Epithelial cell of proximal tubule (primary cell): ENCODE data around the gene GSE1. TPM values are rescaled to one million over a fixed set of nuclear protein-coding genes. Genes with fewer than 3 reads are reported as not detected.
A peak's percentile ranks its signal among the peaks of the same experiment; 100 is the strongest.

ENCODE experiments used
- DNase-seq: peaks from one replicate; pipeline ENCODE4 v3.0.0-alpha.2; 2011; ENCODE audit warnings: low read depth
- H3K4me3 ChIP-seq: 2 replicates; pipeline ENCODE4 v1.5.1; 2011; ENCODE audit warnings: low read depth, mild to moderate bottlenecking, low read length
- total RNA-seq: library from RNA; depleted of rRNA; stranded (reverse); fragments of >200 nt; gene quantifications from 2 replicates; pipeline ENCODE4 v1.2.3, GENCODE V29; 2015
- TF ChIP-seq, protein P1 (sequence below): conservative IDR thresholded peaks from 2 replicates; pipeline ENCODE4 v1.5.1; 2012; ENCODE audit warnings: low read depth, mild to moderate bottlenecking, low read length

GSE1 gene
- total RNA-seq, 1 donor from 2014 or later: 41.9 TPM

DNA sequence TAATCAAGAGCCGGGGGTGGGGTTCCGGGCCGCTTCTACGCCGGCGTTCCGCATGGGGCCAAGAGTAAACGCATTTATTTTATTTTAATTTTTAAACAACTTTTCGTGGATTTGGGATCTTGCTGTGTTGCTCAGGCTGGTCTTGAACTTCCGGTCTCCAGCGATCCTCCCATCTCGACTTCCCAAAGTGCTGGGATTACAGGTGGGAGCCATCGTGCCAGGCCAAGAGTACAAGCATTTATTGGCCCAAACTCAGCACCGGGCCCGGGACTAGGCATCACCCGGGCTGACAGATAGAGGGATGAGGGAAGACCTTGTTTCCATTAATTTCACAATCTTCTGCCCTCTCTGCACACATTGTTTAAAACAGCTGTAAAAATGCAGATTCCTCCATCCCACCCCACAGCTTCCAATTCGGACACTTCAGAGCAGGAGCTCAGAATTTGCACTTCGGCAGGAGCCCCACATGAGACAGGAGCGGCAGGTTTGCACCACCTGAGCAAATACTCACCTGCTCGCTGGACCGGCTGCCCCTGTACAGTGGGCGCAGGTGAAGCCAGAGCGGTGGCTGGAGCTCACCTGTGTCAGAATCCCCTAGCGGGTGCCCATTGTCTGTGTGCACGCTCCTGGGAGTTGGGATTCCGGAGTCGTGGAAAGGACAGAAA, 76.3 kb downstream of the GSE1 start:
- TF ChIP-seq, protein P1, sequence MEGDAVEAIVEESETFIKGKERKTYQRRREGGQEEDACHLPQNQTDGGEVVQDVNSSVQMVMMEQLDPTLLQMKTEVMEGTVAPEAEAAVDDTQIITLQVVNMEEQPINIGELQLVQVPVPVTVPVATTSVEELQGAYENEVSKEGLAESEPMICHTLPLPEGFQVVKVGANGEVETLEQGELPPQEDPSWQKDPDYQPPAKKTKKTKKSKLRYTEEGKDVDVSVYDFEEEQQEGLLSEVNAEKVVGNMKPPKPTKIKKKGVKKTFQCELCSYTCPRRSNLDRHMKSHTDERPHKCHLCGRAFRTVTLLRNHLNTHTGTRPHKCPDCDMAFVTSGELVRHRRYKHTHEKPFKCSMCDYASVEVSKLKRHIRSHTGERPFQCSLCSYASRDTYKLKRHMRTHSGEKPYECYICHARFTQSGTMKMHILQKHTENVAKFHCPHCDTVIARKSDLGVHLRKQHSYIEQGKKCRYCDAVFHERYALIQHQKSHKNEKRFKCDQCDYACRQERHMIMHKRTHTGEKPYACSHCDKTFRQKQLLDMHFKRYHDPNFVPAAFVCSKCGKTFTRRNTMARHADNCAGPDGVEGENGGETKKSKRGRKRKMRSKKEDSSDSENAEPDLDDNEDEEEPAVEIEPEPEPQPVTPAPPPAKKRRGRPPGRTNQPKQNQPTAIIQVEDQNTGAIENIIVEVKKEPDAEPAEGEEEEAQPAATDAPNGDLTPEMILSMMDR: no peak
- peak overlapping the region; percentile 44 for H3K4me3 ChIP-seq
- DNase-seq: no peak

DNA sequence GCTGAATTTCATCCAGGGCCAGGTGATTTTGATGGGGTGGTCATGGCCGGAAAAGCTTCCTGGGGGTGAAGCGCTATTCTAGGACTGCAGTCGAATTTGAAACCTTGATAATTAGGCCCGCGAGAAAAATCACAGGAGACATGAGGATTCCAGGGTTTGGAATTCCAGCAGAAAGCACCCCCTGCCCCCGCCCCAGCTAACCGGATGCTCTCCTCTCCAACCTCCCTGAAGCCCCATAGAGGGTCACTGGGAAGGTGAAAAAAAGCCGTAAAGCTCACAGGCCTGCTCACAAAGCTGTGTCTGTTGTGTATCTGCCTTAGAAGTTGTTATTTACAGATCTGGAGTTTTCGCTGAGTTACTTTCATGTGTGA, 76.8 kb downstream of the GSE1 start:
- TF ChIP-seq, protein P1: no peak
- no peak for DNase-seq
- no peak overlapping the region for H3K4me3 ChIP-seq

DNA sequence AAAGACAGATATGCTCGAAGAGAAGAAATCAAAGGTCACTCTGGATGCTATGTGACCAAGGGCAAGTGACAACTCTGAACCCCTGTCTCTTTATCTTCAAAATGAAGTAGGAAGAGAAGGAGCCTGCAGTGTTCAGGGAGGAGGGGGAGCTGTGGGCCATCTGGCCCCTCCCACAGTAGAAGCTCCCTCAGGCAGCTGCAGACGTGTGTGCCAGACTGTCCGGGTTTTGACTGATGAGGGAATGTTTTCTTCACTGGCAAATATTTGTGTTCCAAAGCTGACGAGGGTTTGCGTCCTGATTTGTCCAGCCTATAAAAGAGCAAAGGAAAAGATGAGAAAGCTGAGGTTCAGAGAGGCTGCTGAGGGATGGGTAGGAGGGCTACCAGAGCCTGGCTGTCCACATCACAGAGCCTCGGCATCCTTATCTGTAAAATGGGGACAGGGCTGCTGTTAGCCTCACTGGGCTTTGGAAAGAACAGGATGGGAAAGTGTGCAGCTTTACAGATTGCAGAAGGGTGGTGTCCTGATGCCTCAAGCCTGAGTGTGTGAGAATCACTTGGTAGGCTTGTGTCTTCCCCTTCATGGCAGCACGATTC, 77.4 kb downstream of the GSE1 start:
- TF ChIP-seq, protein P1: no peak
- H3K4me3 ChIP-seq: no peak overlapping the region
- no peak for DNase-seq

DNA sequence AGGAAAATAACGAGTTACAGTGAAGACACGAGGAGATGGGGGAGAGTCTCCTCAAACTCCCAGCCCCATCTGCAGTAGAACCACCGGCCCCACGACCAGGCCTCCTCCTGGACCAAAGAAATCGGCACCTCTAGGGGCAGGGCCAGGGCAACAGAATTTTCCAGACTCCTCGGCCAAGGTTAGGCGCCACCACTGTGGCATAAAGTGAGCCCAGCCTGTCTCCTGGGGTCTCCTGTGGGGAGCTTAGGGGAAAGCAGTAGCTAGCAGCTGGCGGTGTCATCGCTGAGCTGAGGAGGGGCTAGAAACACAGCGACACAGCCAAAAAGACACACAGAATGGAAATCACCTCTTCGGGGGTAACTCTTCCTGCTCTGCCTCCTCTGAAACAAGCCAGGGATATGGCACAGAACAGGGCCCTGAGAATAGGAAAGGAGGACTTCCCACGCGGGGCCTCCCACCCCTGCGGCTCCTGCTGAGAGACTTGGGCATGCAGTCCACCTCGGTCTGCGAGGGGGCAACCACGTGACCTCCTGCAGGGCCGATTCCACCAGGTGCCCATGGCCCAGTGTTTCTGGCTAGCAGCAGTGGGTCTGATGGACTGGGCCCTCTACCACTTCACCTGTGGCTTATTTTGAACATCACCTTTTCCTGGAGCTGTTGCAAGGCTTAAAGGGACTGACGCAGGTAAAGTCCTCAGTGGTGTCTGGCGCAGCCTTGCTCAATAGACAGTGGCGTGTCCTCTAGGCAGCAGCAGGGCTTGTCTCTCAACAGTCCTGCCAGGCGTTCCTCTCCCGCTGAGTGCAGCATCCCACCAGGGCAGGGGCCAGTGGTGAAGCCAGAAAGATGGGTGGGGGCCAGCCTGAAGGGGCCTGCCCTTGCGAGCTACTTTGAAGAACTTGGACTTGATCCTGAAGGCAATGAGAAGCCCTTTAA, 82.3 kb downstream of the GSE1 start:
- no peak for DNase-seq
- TF ChIP-seq, protein P1: no peak
- no peak overlapping the region for H3K4me3 ChIP-seq

DNA sequence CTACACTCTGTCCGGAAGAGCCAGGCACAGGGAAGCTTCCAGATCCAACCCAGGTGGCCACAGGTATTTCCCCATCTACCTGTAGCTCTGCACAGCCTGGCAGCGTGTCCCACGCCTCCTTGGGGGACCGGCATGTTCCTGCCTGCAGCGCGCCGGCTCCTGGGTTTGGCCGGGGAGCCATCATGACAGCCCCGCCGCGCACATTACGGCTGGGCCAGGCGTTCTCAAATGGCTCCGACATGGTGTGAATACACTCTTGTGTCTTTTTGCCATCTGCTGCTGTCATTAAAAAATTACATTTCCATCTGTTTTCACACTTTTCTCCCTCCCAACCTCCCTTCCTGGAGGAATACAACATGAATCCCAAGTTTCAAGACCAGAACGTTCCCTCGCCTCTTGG, 83.7 kb downstream of the GSE1 start:
- no peak overlapping the region for H3K4me3 ChIP-seq
- no peak for DNase-seq
- TF ChIP-seq, protein P1: no peak

DNA sequence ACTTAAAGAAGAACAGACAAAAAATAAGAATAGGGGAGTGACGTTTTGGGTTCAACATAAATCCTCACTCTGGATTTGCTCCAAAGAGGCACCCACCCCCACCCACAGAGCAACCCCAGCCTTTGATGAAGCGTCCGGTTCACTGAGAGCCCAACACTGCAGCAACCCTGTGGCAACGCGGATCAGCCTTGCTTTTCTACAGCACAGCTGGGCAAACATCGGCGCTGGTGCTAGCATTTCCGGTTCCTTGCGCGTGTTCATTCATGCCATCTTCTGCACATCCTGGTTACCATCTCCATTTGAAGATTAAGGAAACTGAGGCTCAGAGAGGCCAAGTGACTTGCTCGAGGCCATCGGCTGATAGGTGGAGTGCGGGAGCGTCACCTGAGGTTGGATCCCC, 84.3 kb downstream of the GSE1 start:
- TF ChIP-seq, protein P1: no peak
- no peak for DNase-seq

More for the DNA sequence above, 84.3 kb downstream of the GSE1 start:
- H3K4me3 ChIP-seq: no peak overlapping the region
